ENCODE results near the gene GMDS. TPM values are rescaled to one million over a fixed set of nuclear protein-coding genes. Genes with fewer than 3 reads are reported as not detected.

Gene GMDS
- total RNA-seq, 1 donor from 2014 or later: 34.0 TPM

DNA sequence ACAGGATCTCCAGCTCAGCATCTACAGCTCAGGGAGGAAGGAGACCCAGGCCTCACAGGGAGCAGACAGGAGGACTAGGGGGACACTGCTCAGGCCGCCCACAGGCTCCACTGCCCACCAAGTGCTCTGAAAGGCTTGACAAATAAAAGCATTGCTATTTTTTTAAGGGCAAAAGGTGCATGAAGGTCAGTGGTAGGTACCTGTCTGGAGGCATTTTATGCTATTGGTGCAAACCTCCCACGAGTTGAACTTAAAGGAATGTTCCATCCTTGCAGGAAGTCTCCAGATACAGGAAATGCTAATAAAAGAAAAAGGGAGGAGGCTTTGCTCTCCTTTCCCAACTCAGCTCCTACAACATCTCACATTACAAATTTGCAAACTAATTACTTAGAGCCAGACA lies 407.6 kb downstream of the GMDS start:
- Mint-ChIP-seq H3K36me3 (ENCODE audit: low read depth) (no peaks in the 10 kb centered on the region), H3K27ac (ENCODE audit: unreplicated experiment) (peak overlapping the region; percentile 73), H3K9me3 (ENCODE audit: low read depth) (no peaks in the 10 kb centered on the region), H3K27me3 (ENCODE audit: low read depth) (no peaks in the 10 kb centered on the region), H3K4me1 (ENCODE audit: low read depth) (peaks cover 57% of the 10 kb centered on the region), H3K4me3 (ENCODE audit: unreplicated experiment) (no peak overlapping the region)
- TF ChIP-seq, protein P1, sequence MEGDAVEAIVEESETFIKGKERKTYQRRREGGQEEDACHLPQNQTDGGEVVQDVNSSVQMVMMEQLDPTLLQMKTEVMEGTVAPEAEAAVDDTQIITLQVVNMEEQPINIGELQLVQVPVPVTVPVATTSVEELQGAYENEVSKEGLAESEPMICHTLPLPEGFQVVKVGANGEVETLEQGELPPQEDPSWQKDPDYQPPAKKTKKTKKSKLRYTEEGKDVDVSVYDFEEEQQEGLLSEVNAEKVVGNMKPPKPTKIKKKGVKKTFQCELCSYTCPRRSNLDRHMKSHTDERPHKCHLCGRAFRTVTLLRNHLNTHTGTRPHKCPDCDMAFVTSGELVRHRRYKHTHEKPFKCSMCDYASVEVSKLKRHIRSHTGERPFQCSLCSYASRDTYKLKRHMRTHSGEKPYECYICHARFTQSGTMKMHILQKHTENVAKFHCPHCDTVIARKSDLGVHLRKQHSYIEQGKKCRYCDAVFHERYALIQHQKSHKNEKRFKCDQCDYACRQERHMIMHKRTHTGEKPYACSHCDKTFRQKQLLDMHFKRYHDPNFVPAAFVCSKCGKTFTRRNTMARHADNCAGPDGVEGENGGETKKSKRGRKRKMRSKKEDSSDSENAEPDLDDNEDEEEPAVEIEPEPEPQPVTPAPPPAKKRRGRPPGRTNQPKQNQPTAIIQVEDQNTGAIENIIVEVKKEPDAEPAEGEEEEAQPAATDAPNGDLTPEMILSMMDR (IDR thresholded peaks at IDR 0.05): no peak
- DNase-seq (ENCODE audit: low spot score): no peak

DNA sequence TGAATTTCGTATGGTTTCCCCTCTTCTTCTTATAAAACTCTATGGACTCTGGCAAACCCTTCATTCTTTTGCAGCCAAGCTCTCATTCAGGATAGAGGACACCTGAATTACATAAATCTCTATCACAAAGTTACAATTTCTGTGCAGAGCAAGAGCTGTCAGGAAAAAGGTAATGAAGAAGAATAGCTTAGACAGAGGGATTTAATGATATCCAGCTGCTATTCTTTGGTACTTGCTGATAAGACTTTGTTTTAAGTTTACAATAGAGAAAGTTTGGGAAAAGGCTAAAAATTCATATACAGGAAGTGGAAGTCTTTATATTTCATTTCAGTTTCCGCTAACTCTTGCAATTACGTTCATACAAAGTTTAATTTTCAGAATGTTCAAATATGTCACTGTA lies 408.7 kb downstream of the GMDS start:
- no peak for DNase-seq (ENCODE audit: low spot score)
- TF ChIP-seq, protein P1 (IDR thresholded peaks at IDR 0.05): no peak
- no peaks in the 10 kb centered on the region for H3K36me3 Mint-ChIP-seq (ENCODE audit: low read depth)
- peaks cover 66% of the 10 kb centered on the region for H3K4me1 Mint-ChIP-seq (ENCODE audit: low read depth)
- H3K27me3 Mint-ChIP-seq (ENCODE audit: low read depth): no peaks in the 10 kb centered on the region
- H3K27ac Mint-ChIP-seq (ENCODE audit: unreplicated experiment): no peak overlapping the region
- H3K9me3 Mint-ChIP-seq (ENCODE audit: low read depth): no peaks in the 10 kb centered on the region
- no peak overlapping the region for H3K4me3 Mint-ChIP-seq (ENCODE audit: unreplicated experiment)

DNA sequence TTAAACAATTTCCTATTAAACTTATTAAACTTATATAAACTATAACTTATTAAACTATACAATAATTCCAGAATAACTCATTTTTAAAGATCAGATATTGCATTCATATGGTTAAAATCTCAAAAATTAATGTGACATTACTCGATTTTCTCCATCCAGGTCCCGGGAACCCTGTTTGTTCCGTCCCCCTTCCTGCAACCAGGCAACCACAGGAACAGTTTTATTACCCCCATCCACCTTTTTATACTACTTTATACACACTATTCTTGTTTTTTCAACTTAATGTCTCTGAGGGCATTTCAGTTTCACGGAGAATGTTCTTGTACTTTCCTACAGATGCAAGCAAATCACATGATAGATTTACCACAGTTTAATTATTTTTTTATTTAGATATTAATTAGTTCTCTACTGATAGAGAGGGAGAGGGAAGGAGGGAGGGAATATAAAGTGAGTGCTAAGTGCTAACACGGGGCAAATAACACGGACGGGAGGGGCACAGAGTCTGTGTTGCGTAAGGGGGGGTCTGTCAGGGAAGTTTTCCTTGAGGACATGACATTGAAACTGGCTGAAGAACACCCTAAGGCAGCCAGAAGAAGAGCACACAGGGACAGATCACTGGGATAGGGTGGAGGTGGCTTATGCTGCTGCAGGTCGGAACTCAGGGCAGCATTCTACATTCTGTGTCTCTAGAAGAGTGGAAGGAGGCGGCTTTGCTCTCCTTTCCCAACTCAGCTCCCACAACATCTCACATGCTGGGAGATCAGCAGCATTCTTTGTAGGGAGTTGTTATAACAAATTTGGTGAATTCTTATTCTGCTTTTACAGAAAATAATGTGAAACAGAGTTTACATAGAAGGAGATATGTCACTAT lies 410.5 kb downstream of the GMDS start:
- TF ChIP-seq, protein P1 (IDR thresholded peaks at IDR 0.05): no peak
- H3K4me1 Mint-ChIP-seq (ENCODE audit: low read depth): peaks cover 73% of the 10 kb centered on the region
- no peak overlapping the region for H3K4me3 Mint-ChIP-seq (ENCODE audit: unreplicated experiment)
- DNase-seq (ENCODE audit: low spot score): no peak
- H3K27ac Mint-ChIP-seq (ENCODE audit: unreplicated experiment): peak overlapping the region; percentile 53
- no peaks in the 10 kb centered on the region for H3K9me3 Mint-ChIP-seq (ENCODE audit: low read depth)
- no peaks in the 10 kb centered on the region for H3K27me3 Mint-ChIP-seq (ENCODE audit: low read depth)
- no peaks in the 10 kb centered on the region for H3K36me3 Mint-ChIP-seq (ENCODE audit: low read depth)

DNA sequence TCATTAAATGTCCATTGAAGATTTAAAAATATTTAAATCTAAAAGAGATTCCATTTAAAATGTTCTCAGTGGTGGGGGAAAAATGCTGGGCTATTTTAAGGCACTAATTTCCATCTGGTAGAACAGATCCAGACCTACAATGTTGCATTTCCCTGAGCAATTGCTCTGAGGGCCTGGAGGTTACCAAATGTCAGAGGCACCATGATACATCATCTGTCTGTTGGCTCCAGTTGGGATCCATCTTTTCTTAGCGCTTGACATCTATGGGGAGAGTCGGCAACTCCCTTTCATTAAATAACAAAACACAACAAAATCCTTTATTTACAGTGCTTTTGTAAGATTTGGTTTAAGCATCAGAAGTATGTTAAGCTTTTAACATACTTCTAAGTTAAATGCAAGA lies 411.2 kb downstream of the GMDS start:
- Mint-ChIP-seq H3K4me1 (ENCODE audit: low read depth) (peaks cover 66% of the 10 kb centered on the region), H3K4me3 (ENCODE audit: unreplicated experiment) (no peak overlapping the region), H3K36me3 (ENCODE audit: low read depth) (no peaks in the 10 kb centered on the region), H3K27me3 (ENCODE audit: low read depth) (no peaks in the 10 kb centered on the region), H3K9me3 (ENCODE audit: low read depth) (no peaks in the 10 kb centered on the region), H3K27ac (ENCODE audit: unreplicated experiment) (no peak overlapping the region)
- TF ChIP-seq, protein P1 (IDR thresholded peaks at IDR 0.05): no peak
- no peak for DNase-seq (ENCODE audit: low spot score)

DNA sequence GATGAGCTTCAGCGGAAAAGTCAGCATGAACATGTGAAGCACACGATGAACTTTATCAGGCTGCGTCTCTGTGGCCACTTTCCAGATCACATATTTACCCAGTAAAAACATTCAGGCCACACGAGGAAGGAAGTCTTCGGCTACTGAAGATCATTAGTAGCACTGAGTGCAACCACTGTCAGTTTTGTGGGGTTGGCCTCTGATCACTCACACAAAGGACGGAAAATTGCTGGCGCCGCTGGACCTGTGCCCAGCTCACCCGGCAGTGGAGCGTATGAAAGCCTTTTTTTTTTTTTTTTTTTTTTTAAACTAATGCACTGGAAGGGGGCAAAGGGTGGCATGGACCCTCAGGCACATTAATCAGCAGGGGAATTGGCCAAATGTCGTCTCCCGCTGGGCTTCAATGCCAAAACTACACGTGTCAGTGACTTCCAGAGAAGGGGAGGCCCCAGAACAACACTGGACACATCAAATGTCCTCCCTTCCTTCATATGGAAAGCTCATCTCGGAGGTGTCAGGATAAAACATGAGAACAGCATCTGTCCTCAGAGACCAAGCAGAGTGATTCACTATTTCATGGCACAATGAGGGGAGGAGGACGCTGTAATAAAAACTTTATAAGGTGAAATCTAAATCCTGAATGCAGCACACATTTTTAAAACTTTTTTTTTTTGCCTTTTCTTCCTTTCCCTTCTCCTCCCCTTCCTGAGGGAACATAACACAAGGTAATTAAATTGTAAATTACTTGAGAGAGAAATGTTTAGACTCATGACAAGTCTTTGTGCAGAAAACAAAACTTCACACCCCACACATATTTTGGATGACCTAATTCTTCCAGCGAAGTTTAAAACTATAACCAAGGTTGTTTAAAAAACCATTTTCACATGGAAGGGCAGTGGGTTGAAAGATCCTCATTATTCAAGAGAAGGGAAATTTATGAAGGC lies 412.3 kb downstream of the GMDS start:
- no peak for DNase-seq (ENCODE audit: low spot score)
- H3K27ac Mint-ChIP-seq (ENCODE audit: unreplicated experiment): peak overlapping the region; percentile 82
- no peaks in the 10 kb centered on the region for H3K27me3 Mint-ChIP-seq (ENCODE audit: low read depth)
- H3K9me3 Mint-ChIP-seq (ENCODE audit: low read depth): peaks cover 9% of the 10 kb centered on the region
- H3K36me3 Mint-ChIP-seq (ENCODE audit: low read depth): peaks cover 5% of the 10 kb centered on the region
- peaks cover 55% of the 10 kb centered on the region for H3K4me1 Mint-ChIP-seq (ENCODE audit: low read depth)
- TF ChIP-seq, protein P1 (IDR thresholded peaks at IDR 0.05): no peak
- H3K4me3 Mint-ChIP-seq (ENCODE audit: unreplicated experiment): peak overlapping the region; percentile 56
